ENCODE measurements around the gene NTN5. TPM values are rescaled to one million over a fixed set of nuclear protein-coding genes. Genes with fewer than 3 reads are reported as not detected.

Gene NTN5
- total and polyA plus RNA-seq, 2 experiments from 2014 or later = 0.33 TPM; not detected in 1

- Histone ChIP-seq H4K20me1 (ENCODE audit: insufficient read depth, poor library complexity, severe bottlenecking) (no peaks in the 10 kb centered on the region), H3K27me3 (no peaks in the 10 kb centered on the region), H3K36me3 (replicated peaks; ENCODE audit: insufficient read depth, low read depth) (no peaks in the 10 kb centered on the region), H3K4me2 (peak overlapping the region; percentile 66), H3K4me3 (no peak overlapping the region), H3K9me2 (replicated peaks; ENCODE audit: insufficient read depth) (no peaks in the 10 kb centered on the region), H3K79me2 (peaks cover 7% of the 10 kb centered on the region), H3K9me3 (ENCODE audit: low read depth) (no peaks in the 10 kb centered on the region), H3K4me1 (ENCODE audit: insufficient read depth) (peaks cover 48% of the 10 kb centered on the region), H3K27ac (peak overlapping the region; percentile 80), H2AFZ (no peak overlapping the region)
- no peak for DNase-seq (ENCODE audit: low spot score)
- TF ChIP-seq EZH2phosphoT487 (IDR thresholded peaks at IDR 0.05; ENCODE audit: low read depth, severe bottlenecking, unreplicated experiment) (no peak), EZH2 (IDR thresholded peaks at IDR 0.05; ENCODE audit: borderline replicate concordance) (no peak)
- TF ChIP-seq, protein P1, sequence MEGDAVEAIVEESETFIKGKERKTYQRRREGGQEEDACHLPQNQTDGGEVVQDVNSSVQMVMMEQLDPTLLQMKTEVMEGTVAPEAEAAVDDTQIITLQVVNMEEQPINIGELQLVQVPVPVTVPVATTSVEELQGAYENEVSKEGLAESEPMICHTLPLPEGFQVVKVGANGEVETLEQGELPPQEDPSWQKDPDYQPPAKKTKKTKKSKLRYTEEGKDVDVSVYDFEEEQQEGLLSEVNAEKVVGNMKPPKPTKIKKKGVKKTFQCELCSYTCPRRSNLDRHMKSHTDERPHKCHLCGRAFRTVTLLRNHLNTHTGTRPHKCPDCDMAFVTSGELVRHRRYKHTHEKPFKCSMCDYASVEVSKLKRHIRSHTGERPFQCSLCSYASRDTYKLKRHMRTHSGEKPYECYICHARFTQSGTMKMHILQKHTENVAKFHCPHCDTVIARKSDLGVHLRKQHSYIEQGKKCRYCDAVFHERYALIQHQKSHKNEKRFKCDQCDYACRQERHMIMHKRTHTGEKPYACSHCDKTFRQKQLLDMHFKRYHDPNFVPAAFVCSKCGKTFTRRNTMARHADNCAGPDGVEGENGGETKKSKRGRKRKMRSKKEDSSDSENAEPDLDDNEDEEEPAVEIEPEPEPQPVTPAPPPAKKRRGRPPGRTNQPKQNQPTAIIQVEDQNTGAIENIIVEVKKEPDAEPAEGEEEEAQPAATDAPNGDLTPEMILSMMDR (IDR thresholded peaks at IDR 0.05; ENCODE audit: poor library complexity) = no peak
- WGBS (ENCODE audit: low lambda C conversion rate, missing lambda C conversion rate) = 72% methylated on average over 3 of the region's 3 CpGs
These were observed 41.6 kb downstream of the NTN5 start for GRCh38 chr19:48631225-48631624.

- TF ChIP-seq, protein P1 (IDR thresholded peaks at IDR 0.05; ENCODE audit: poor library complexity) = peak; percentile 30
- no peak for TF ChIP-seq EZH2 (IDR thresholded peaks at IDR 0.05; ENCODE audit: borderline replicate concordance)
- no peak for TF ChIP-seq EZH2phosphoT487 (IDR thresholded peaks at IDR 0.05; ENCODE audit: low read depth, severe bottlenecking, unreplicated experiment)
- no peaks in the 10 kb centered on the region for H3K36me3 ChIP-seq (replicated peaks; ENCODE audit: insufficient read depth, low read depth)
- no peaks in the 10 kb centered on the region for H3K27me3 ChIP-seq
- H3K4me2 ChIP-seq = peak overlapping the region; percentile 66
- H3K4me1 ChIP-seq (ENCODE audit: insufficient read depth) = peaks cover 48% of the 10 kb centered on the region
- H3K79me2 ChIP-seq = peaks cover 10% of the 10 kb centered on the region
- H3K27ac ChIP-seq = peak overlapping the region; percentile 80
- DNase-seq (ENCODE audit: low spot score) = peak; percentile 89
- H2AFZ ChIP-seq = no peak overlapping the region
- WGBS (ENCODE audit: low lambda C conversion rate, missing lambda C conversion rate) = 11% methylated on average over 46 of the region's 47 CpGs
- H3K4me3 ChIP-seq = no peak overlapping the region
- no peaks in the 10 kb centered on the region for H4K20me1 ChIP-seq (ENCODE audit: insufficient read depth, poor library complexity, severe bottlenecking)
- H3K9me3 ChIP-seq (ENCODE audit: low read depth) = no peaks in the 10 kb centered on the region
- no peaks in the 10 kb centered on the region for H3K9me2 ChIP-seq (replicated peaks; ENCODE audit: insufficient read depth)
These were observed 42.3 kb downstream of the NTN5 start for GRCh38 chr19:48630296-48631063.

- Histone ChIP-seq H3K79me2 (peaks cover 17% of the 10 kb centered on the region), H3K27me3 (no peaks in the 10 kb centered on the region), H3K36me3 (replicated peaks; ENCODE audit: insufficient read depth, low read depth) (no peaks in the 10 kb centered on the region), H3K9me3 (ENCODE audit: low read depth) (no peaks in the 10 kb centered on the region), H3K4me3 (no peak overlapping the region), H4K20me1 (ENCODE audit: insufficient read depth, poor library complexity, severe bottlenecking) (no peaks in the 10 kb centered on the region), H3K27ac (peak overlapping the region; percentile 80), H3K4me1 (ENCODE audit: insufficient read depth) (peaks cover 44% of the 10 kb centered on the region), H3K4me2 (peak overlapping the region; percentile 66), H2AFZ (no peak overlapping the region), H3K9me2 (replicated peaks; ENCODE audit: insufficient read depth) (no peaks in the 10 kb centered on the region)
- WGBS (ENCODE audit: low lambda C conversion rate, missing lambda C conversion rate) = 43% methylated on average over 43 of the region's 48 CpGs
- TF ChIP-seq EZH2 (IDR thresholded peaks at IDR 0.05; ENCODE audit: borderline replicate concordance) = no peak
- TF ChIP-seq, protein P1 (IDR thresholded peaks at IDR 0.05; ENCODE audit: poor library complexity) = no peak
- no peak for TF ChIP-seq EZH2phosphoT487 (IDR thresholded peaks at IDR 0.05; ENCODE audit: low read depth, severe bottlenecking, unreplicated experiment)
- DNase-seq (ENCODE audit: low spot score) = peak; percentile 79
These were observed 43.1 kb downstream of the NTN5 start for GRCh38 chr19:48629599-48630295.
